ENCODE results near the gene NQO2.
"Not testable (repeated sequence)": the region's sequence is repeated elsewhere in the genome, so short reads cannot be mapped to it uniquely, and the experiment has no call there.

Gene NQO2

DNA sequence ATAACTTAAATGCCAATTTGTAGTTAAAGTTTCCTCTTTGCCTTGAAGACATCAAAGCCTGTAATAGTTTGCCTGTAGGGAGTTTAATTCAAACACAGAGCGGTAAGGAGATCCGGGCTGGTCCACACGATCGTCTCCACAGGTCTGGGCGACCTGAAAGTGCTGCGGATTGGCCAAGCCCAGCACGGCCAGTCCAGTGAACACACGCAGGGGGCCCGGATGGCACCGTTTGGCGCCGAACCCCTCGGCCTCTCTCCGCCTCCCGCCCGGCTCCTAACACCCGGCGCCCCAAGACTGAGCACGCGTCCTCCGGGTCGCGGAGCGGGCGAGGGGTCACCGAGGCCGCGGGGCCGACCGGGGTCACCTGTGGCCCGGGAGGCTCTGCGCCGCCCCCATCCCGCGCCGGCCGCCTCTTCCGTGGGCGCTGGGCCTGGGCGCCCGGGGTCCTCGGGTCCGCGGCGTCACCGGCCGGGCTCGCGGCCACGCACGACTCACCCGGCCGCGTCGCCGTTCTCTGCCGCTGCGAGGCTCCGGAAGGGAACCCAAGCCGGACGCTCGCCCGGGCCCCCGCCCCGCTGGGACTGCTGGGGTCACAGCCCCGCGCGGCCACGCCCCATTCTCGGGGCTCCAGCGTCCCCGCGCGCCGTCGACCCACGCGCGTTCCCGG, 28.8 kb upstream of the NQO2 start:
- FAIRE-seq: no peak

GRCh38 chr6:2971420-2972218, 28.1 kb upstream of the NQO2 start, which contains the start of gene SERPINB6:
TSS of gene SERPINB6 (minus strand) at chr6:2971567. CDS start at chr6:2959332, 12,235 bp downstream.
- FAIRE-seq: no peak

DNA sequence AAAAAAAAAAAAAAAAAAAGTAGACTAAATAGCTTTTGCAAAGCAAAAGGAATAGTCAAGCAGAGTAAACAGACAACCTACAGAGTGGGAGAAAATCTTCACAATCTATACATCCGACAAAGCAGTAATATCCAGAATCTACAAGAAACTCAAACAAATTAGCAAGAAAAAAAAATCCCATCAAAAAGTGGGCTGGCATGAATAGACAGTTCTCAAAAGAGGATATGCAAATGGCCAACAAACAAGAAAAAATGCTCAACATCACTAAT, 27.5 kb upstream of the NQO2 start:
- FAIRE-seq: not testable (repeated sequence)

- not testable (repeated sequence) for FAIRE-seq
These were observed 27.0 kb upstream of the NQO2 start for GRCh38 chr6:2972685-2973084.

DNA sequence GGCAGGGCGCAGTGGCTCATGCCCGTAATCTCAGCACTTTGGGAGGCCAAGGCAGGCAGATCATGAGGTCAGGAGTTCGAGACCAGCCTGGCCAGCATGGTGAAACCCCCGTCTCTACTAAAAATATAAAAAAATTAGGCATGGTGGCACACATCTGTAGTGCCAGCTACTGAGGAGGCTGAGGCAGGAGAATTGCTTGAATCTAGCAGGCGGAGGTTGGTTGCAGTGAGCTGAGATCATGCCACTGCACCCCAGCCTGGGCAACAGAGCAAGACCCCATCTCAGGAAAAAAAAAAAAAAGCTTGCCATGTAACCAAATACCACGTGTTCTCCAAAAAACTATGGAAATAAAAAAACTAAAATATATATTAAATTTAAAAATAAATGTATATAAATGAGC, 26.5 kb upstream of the NQO2 start:
- FAIRE-seq: not testable (repeated sequence)

- no peak for FAIRE-seq
These were observed 26.0 kb upstream of the NQO2 start for GRCh38 chr6:2973676-2974075.

DNA sequence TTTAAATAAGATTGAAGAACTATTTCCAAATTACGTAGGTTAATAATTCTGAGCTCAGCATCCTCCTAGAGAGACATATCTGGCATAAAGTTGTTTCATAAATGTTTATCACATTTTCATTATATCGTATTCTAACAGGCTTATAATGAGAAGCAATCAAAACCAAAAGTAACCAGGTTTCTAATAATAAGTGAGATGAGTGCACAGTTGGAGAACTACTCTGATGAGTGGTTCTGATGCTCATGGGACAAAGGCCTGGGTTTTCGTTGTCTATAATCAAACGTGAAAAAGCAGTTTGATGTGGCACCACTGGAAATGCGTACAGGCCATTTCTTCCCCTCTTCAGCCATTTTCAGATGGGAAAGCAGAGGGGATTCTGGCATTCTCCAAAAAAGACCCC, 23.6 kb upstream of the NQO2 start:
- FAIRE-seq: no peak

DNA sequence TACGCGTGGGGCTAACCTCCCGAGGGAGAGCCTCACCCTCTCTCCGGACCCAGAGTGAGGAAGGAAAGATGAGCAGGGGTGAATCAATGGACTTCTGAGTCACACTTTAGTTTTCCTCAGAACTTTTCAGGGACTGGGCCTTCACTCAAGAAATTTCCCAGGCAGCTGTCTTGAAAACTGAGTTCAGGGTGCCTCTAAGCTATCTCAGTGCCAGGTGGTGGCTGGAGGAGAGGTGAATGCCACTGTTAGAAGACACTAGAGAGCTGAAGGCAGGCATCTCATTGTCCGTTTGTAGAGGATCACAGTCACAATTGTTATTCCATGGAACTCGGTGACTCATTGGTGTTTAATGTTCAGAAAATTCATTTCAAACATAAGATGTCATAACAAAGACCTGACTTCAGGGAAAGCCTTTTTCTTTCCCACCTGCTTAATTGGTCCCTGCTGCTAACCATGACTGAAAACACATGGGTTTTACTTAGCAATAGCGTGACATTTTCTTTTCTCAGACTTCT, 23.1 kb upstream of the NQO2 start:
- FAIRE-seq: no peak

- FAIRE-seq: no peak
These were observed 22.4 kb upstream of the NQO2 start for GRCh38 chr6:2977290-2977689.

DNA sequence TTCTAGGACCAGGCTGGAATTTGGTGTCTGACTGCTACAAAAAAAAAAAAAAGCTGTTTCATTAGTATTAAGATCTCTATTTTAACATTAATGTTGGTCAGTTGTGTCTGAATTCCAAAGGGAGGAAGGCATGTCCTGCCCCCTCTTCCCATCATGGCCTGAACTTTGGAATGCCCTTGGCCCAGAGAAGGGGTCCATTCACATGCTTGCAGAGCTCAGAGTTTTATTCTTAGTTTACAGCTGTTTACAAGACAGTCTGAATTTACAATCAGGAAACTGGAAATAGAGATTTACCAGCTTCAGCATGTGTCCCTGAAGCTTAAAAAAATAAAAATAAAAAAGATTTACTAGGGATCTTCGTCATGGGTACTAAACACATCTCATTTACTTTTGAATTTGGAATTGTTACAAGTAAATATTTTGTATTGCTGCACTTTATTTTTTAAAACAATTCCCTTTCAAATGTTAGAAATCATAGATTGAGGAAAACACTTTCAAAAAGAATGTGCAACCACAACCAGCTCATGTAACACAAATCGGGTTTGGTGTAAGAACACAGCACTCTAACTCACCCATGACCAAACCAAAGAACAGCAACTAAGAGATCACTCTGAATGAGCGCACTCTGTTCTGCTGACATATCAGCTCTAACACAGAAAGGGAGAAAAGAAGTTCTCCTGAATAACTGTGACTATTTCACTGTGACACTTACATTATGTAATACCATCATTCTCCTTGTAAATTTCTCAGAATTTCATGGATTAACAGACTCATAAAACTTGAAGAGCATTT, 21.7 kb upstream of the NQO2 start:
- no peak for FAIRE-seq

- FAIRE-seq: no peak
These were observed 20.8 kb upstream of the NQO2 start for GRCh38 chr6:2978923-2979322.

- no peak for FAIRE-seq
These were observed 19.8 kb upstream of the NQO2 start for GRCh38 chr6:2979819-2980464.

DNA sequence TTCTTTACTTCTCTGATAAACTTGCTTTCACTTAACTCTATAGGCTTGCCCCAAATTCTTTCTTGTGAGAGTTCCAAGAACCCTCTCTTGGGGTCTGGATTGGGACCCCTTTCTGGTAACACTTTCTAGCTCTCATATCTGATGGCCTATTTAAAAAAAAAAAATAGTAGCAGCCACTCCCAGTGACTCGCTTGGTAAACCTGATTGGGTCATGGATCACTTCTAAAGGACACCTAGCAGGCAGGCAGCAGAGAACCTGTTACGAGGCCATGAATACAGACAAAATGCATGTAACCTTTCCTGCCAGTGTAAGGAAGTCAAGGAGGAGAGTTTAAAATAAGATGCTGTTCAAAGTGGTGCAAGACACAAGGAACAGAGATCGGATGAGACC, 19.2 kb upstream of the NQO2 start:
- FAIRE-seq: no peak

- FAIRE-seq: no peak
These were observed 17.1 kb upstream of the NQO2 start for GRCh38 chr6:2982426-2983117.

DNA sequence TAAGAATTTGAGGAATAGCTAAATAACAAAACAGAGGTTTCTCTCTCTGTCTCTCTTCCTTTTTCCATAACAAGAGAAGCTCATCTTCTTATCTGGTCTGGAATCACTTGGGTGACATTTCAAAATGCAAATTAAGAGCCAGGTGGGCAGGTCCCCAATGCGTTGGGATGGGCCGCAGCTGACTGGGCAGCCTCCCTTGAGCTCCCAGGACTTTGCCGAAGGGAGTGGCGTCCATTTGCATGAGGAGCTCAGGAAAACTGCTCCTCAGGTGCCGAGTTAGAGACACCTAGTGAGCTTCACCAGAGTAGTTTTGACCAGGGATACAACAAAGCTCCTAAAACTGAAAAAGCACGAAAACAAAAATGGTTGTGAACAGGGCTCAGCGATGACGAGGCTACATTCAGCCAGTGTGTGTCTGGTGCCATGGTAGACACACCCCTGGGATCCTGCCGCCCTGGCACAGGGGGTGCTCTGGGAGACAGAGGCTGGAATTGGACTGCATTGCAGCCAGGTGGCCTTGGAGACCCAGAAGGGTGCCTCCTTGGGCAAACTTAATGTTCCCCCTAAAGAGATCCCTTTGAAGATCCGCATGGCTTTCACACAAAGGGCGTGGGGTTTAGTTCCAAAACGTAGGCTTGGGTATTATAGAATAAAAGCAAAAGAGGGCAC, 14.8 kb upstream of the NQO2 start:
- no peak for FAIRE-seq

- no peak for FAIRE-seq
These were observed 12.9 kb upstream of the NQO2 start for GRCh38 chr6:2986722-2987221.

- no peak for FAIRE-seq
These were observed 11.6 kb upstream of the NQO2 start for GRCh38 chr6:2988094-2988425.

- no peak for FAIRE-seq
These were observed 11.0 kb upstream of the NQO2 start for GRCh38 chr6:2988426-2989331.

DNA sequence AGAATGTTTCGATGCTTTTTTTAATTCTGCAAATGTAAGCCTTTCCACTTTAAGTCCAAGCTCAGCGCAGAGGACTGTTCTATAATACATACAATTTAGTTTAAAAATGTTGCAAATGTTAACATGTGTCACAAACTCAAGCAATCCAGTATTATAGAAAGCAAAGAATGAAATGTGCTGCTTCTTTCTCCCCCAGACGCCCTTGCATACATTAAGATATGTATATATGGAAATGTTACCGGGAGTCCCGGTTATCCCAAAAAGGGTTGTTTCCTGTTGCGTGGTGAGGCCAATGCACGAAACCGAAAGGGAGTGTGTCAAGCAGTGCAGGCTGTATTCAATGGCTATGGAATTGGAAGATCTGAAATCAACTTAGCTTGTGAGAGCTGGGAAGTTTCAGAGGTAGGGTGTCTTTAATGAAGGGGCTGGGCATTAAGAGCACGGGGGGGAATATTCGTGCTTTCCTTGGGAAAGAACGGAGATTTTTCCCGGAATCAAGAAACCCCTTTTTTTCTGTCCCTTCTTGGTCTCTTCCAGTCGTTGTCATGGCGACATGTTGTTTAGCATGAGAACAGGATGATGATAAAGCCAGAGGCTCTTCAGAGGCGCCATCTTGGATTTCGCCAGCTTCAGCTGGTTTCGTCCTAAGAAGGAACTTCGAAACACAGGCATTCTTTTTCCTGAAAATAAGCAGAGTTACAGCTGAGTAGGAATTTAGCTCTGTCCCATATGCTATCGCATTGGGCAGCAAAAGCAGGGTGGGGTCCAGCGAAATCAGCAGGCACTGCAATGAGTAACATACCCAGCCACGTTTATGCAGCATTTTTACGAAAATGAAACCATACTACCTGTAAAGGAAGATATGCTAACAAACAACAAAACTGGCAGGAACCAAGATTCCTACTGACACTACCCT, 10.1 kb upstream of the NQO2 start:
- peak; percentile 89 for FAIRE-seq
